Adrenal gland (tissue), 5 donors: ENCODE data around the gene TXNDC2.

Source experiments
- POLR2A ChIP-seq, 2 donors: fragments of 450-650 bp; IDR thresholded peaks; one replicate each; pipeline ENCODE4 v1.6.1; 2017; ENCODE audit warnings: antibody characterized with exemption in 2 of 2, mild to moderate bottlenecking in 2 of 2, moderate library complexity in 1 of 2
- TF ChIP-seq, protein P1 (sequence below), 6 experiments: fragments of 450-650 bp in 4 of 6; fragments of 200-600 bp in 2 of 6; sonication (generic) in 1 of 6; IDR thresholded peaks; 1 replicate in 5 of 6; 2 replicates in 1 of 6; pipeline versions ENCODE4 v1.5.1 to v1.8.0; 2016 to 2021; ENCODE audit warnings: antibody characterized with exemption in 6 of 6, mild to moderate bottlenecking in 2 of 6, moderate library complexity in 1 of 6
- donor health status: DM: no; HTN: no; CAD: no.

DNA sequence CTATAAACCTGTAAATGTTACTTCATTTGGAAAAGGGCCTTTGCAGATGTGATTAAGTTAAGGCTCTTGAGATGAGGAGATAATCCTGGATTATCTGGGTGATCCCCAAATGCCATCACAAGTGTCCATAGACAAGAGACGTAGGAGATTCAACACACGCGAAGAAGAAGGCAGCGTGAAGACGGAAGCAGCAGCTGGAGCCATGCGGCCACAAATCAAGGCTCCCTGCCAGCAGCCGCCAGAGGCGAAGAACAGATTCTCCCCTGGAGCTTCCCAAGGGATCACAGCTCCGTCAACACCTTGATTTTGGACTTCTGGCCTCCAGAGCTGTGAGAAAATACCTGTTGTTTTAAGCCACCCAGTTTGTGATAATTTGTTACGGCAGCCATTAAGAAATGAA, 17.1 kb downstream of the TXNDC2 start:
- TF ChIP-seq, protein P1, sequence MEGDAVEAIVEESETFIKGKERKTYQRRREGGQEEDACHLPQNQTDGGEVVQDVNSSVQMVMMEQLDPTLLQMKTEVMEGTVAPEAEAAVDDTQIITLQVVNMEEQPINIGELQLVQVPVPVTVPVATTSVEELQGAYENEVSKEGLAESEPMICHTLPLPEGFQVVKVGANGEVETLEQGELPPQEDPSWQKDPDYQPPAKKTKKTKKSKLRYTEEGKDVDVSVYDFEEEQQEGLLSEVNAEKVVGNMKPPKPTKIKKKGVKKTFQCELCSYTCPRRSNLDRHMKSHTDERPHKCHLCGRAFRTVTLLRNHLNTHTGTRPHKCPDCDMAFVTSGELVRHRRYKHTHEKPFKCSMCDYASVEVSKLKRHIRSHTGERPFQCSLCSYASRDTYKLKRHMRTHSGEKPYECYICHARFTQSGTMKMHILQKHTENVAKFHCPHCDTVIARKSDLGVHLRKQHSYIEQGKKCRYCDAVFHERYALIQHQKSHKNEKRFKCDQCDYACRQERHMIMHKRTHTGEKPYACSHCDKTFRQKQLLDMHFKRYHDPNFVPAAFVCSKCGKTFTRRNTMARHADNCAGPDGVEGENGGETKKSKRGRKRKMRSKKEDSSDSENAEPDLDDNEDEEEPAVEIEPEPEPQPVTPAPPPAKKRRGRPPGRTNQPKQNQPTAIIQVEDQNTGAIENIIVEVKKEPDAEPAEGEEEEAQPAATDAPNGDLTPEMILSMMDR (IDR thresholded peaks at IDR 0.05) = no peak
- TF ChIP-seq POLR2A (IDR thresholded peaks at IDR 0.05) = no peak
